ENCODE data around the gene PHLDB2. TPM values are rescaled to one million over a fixed set of nuclear protein-coding genes. Genes with fewer than 3 reads are reported as not detected.

PHLDB2 gene
- total and polyA plus RNA-seq, 2 of the 4 experiments (the other 2 are of a cell fraction): 10.6 to 28.7 TPM

GRCh38 chr3:111910806-111911205 is 51.7 kb downstream of the PHLDB2 start:
- dilution Hi-C loops (cut with HindIII; ENCODE audit: low sequenced_read_pairs, unreplicated experiment): no loop called here
- no peak overlapping the region for H2BK120ac ChIP-seq (ENCODE audit: low read depth, low read length)
- H2BK20ac ChIP-seq (ENCODE audit: low read depth, low read length): no peak overlapping the region
- no TSS peak for BruUV-seq (replicated peaks)
- ATAC-seq (ENCODE audit: low read depth) (peak; percentile 65), DNase-seq (peak; percentile 86)
- no peak overlapping the region for H3K23ac ChIP-seq (ENCODE audit: low read depth, low read length)
- 0 out of 4 replicates have a peak overlapping the region, but pooled peaks of 1 of the 2 experiments have one; percentile 11 for H4K8ac ChIP-seq (ENCODE audit: low read depth in 2 of 2, low read length in 2 of 2)
- peaks cover 5% of the 10 kb centered on the region for H3K36me3 ChIP-seq (ENCODE audit: control insufficient read depth, insufficient read depth, low read length)
- no peaks in the 10 kb centered on the region for H3K9me3 ChIP-seq (ENCODE audit: control insufficient read depth, insufficient read depth, low read length)
- H3K9ac ChIP-seq (ENCODE audit: low read depth, low read length): no peak overlapping the region
- peaks cover 0 to 4% of the 10 kb centered on the region in 2 experiments; a peak in 1 of 4 replicates for H3K79me1 ChIP-seq (ENCODE audit: low read depth in 1 of 2, low read length in 2 of 2)
- H3K18ac ChIP-seq (ENCODE audit: low read depth, low read length): no peak overlapping the region
- WGBS, 2 experiments (ENCODE audit: extremely low coverage in 2 of 2, insufficient read length in 1 of 2): no CpG with 5 or more reads among the region's 2 CpGs
- intact Hi-C loops (cut with micrococcal nuclease): no loop called here
- no peaks in the 10 kb centered on the region for H4K20me1 ChIP-seq (ENCODE audit: insufficient read depth, low read length)
- H3K4me1 ChIP-seq (ENCODE audit: control insufficient read depth, insufficient read depth, low read length): peaks cover 9% of the 10 kb centered on the region
- H2AK9ac ChIP-seq (replicated peaks; ENCODE audit: low read depth, low read length, poor library complexity): no peak overlapping the region
- no peak overlapping the region for H3K4ac ChIP-seq (ENCODE audit: low read depth, low read length)
- H3K4me2 ChIP-seq (ENCODE audit: low read depth, low read length): peak overlapping the region; percentile 29; the same call in 1 of the 2 replicates
- in situ Hi-C loops (cut with MboI; ENCODE audit: low sequenced_read_pairs): no loop called here
- H3K56ac ChIP-seq (ENCODE audit: extremely low read depth, insufficient read depth, low read length): no peak overlapping the region
- peak overlapping the region; percentile 4 for H2BK5ac ChIP-seq (ENCODE audit: low read depth, low read length, poor library complexity, severe bottlenecking)
- H2BK15ac ChIP-seq (ENCODE audit: low read depth, low read length): 0 out of 3 replicates have a peak overlapping the region, but pooled peaks have one; percentile 0
- H3K27ac ChIP-seq (ENCODE audit: insufficient read depth, low read length): no peak overlapping the region
- H3K4me3 ChIP-seq (ENCODE audit: insufficient read depth, low read depth, low read length): no peak overlapping the region
- no peak overlapping the region for H2AFZ ChIP-seq (replicated peaks; ENCODE audit: low read length, poor library complexity)
- H4K5ac ChIP-seq (ENCODE audit: low read depth, low read length): no peak overlapping the region
- H4K91ac ChIP-seq (ENCODE audit: insufficient read depth, low read depth, low read length): no peak overlapping the region
- CTCF ChIA-PET: no interaction called here
- TF ChIP-seq CEBPB (IDR thresholded peaks at IDR 0.05; ENCODE audit: low read depth, low read length) (peak; percentile 91), CHD1 (IDR thresholded peaks at IDR 0.05; ENCODE audit: low read depth, low read length) (no peak), RCOR1 (IDR thresholded peaks at IDR 0.05; ENCODE audit: insufficient replicate concordance, low read length) (no peak), ELK1 (IDR thresholded peaks at IDR 0.05; ENCODE audit: borderline replicate concordance, low read depth, low read length) (no peak), USF2 (IDR thresholded peaks at IDR 0.05; ENCODE audit: low read depth, low read length) (no peak), FOS (IDR thresholded peaks at IDR 0.05; ENCODE audit: low read depth, low read length) (no peak), CTCF (conservative IDR thresholded peaks at IDR 0.05; ENCODE audit: low read depth, low read length) (no peak), MAZ (IDR thresholded peaks at IDR 0.05; ENCODE audit: borderline replicate concordance, low read depth, low read length) (no peak), MXI1 (IDR thresholded peaks at IDR 0.05; ENCODE audit: borderline replicate concordance, low read depth, low read length) (peak; percentile 51; the same call in 1 of the 2 replicates), RAD21 (IDR thresholded peaks at IDR 0.05; ENCODE audit: low read length) (no peak), BHLHE40 (IDR thresholded peaks at IDR 0.05; ENCODE audit: low read depth, low read length) (peak; percentile 85)
- no peaks in the 10 kb centered on the region for H3K27me3 ChIP-seq (ENCODE audit: control insufficient read depth, insufficient read depth, low read length)
- no peak overlapping the region for H3K14ac ChIP-seq (replicated peaks; ENCODE audit: low read depth, low read length)
- H2AK5ac ChIP-seq (ENCODE audit: low read depth, low read length): no peak overlapping the region
- POLR2A ChIA-PET (ENCODE audit: unreplicated experiment): no interaction called here
- peaks cover 3% of the 10 kb centered on the region; the same call in 1 of the 2 replicates for H3K9me1 ChIP-seq (ENCODE audit: insufficient read depth, low read length)

Measured in IMR-90 (cell line).